Measurements from ENCODE around the gene RABAC1. TPM values are rescaled to one million over a fixed set of nuclear protein-coding genes. Genes with fewer than 3 reads are reported as not detected.

The RABAC1 gene
- total and polyA plus RNA-seq, 2 experiments from 2014 or later = 151 to 206 TPM

DNA sequence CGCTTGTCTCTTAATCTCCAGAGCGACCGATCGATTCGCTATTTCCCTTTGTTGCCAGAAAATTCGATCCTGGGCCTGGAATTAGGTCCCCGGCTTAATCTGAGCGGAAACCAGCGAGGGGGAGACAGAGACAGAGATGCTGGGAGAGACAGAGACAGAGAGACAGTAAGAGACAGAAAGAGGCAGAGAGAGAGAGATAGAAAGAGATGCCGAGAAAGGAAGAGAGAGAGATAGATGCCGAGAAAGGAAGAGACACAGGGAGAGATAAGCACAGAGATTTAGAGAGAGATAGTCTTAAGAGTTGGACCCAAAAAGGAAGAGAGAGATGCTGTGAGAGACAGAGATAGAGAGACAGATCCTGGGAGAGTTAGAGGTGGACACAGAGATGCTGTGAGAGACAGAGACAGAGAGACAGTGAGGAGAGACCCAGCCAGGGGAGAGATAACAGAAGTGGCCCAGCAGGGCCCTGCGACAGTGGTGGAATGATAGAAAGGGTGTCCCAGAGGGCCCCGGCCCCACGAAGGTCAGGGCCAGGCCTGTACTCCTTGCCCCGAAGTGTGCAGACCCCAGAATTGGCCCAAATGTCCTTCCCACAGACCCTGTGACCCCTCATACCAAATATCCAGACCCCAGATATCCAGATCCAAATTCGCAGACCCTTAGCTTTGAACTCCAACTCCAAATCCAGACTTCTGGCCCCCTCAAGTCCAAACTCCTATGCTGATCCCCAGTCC lies 32.2 kb downstream of the RABAC1 start:
- peaks cover 46% of the 10 kb centered on the region for H3K27me3 Mint-ChIP-seq (ENCODE audit: insufficient read depth, low read depth, poor library complexity)
- H3K27ac ChIP-seq (ENCODE audit: low read depth) = no peak overlapping the region
- H3K27ac Mint-ChIP-seq = no peak overlapping the region
- peaks cover 98% of the 10 kb centered on the region for H3K27me3 ChIP-seq (ENCODE audit: insufficient read depth)
- peak overlapping the region; percentile 81 for H3K4me2 ChIP-seq
- no peak overlapping the region for H3K4me3 Mint-ChIP-seq
- peak overlapping the region; percentile 63; the same call in 1 of the 2 replicates for H3K4me3 ChIP-seq
- no peaks in the 10 kb centered on the region; the same call in 2 of the 3 replicates for H3K36me3 Mint-ChIP-seq (ENCODE audit: low read depth)
- H3F3A ChIP-seq (replicated peaks; ENCODE audit: low read depth) = peaks cover 25% of the 10 kb centered on the region
- H4K20me1 ChIP-seq (replicated peaks; ENCODE audit: insufficient read depth) = peaks cover 25% of the 10 kb centered on the region
- TF ChIP-seq JUNB (IDR thresholded peaks at IDR 0.05; ENCODE audit: unreplicated experiment) (no peak), EZH2 (IDR thresholded peaks at IDR 0.05; ENCODE audit: low read depth, unreplicated experiment) (peak; percentile 82)
- TF ChIP-seq, protein P1, sequence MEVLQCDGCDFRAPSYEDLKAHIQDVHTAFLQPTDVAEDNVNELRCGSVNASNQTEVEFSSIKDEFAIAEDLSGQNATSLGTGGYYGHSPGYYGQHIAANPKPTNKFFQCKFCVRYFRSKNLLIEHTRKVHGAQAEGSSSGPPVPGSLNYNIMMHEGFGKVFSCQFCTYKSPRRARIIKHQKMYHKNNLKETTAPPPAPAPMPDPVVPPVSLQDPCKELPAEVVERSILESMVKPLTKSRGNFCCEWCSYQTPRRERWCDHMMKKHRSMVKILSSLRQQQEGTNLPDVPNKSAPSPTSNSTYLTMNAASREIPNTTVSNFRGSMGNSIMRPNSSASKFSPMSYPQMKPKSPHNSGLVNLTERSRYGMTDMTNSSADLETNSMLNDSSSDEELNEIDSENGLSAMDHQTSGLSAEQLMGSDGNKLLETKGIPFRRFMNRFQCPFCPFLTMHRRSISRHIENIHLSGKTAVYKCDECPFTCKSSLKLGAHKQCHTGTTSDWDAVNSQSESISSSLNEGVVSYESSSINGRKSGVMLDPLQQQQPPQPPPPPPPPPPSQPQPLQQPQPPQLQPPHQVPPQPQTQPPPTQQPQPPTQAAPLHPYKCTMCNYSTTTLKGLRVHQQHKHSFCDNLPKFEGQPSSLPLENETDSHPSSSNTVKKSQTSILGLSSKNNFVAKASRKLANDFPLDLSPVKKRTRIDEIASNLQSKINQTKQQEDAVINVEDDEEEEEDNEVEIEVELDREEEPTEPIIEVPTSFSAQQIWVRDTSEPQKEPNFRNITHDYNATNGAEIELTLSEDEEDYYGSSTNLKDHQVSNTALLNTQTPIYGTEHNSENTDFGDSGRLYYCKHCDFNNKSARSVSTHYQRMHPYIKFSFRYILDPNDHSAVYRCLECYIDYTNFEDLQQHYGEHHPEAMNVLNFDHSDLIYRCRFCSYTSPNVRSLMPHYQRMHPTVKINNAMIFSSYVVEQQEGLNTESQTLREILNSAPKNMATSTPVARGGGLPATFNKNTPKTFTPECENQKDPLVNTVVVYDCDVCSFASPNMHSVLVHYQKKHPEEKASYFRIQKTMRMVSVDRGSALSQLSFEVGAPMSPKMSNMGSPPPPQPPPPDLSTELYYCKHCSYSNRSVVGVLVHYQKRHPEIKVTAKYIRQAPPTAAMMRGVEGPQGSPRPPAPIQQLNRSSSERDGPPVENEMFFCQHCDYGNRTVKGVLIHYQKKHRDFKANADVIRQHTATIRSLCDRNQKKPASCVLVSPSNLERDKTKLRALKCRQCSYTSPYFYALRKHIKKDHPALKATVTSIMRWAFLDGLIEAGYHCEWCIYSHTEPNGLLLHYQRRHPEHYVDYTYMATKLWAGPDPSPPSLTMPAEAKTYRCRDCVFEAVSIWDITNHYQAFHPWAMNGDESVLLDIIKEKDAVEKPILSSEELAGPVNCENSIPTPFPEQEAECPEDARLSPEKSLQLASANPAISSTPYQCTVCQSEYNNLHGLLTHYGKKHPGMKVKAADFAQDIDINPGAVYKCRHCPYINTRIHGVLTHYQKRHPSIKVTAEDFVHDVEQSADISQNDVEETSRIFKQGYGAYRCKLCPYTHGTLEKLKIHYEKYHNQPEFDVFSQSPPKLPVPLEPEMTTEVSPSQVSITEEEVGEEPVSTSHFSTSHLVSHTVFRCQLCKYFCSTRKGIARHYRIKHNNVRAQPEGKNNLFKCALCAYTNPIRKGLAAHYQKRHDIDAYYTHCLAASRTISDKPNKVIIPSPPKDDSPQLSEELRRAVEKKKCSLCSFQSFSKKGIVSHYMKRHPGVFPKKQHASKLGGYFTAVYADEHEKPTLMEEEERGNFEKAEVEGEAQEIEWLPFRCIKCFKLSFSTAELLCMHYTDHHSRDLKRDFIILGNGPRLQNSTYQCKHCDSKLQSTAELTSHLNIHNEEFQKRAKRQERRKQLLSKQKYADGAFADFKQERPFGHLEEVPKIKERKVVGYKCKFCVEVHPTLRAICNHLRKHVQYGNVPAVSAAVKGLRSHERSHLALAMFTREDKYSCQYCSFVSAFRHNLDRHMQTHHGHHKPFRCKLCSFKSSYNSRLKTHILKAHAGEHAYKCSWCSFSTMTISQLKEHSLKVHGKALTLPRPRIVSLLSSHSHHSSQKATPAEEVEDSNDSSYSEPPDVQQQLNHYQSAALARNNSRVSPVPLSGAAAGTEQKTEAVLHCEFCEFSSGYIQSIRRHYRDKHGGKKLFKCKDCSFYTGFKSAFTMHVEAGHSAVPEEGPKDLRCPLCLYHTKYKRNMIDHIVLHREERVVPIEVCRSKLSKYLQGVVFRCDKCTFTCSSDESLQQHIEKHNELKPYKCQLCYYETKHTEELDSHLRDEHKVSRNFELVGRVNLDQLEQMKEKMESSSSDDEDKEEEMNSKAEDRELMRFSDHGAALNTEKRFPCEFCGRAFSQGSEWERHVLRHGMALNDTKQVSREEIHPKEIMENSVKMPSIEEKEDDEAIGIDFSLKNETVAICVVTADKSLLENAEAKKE (CRISPR knock-in tag; IDR thresholded peaks at IDR 0.05) = no peak
- TF ChIP-seq, protein P2, sequence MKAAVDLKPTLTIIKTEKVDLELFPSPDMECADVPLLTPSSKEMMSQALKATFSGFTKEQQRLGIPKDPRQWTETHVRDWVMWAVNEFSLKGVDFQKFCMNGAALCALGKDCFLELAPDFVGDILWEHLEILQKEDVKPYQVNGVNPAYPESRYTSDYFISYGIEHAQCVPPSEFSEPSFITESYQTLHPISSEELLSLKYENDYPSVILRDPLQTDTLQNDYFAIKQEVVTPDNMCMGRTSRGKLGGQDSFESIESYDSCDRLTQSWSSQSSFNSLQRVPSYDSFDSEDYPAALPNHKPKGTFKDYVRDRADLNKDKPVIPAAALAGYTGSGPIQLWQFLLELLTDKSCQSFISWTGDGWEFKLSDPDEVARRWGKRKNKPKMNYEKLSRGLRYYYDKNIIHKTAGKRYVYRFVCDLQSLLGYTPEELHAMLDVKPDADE (IDR thresholded peaks at IDR 0.05) = no peak
- peaks cover 3% of the 10 kb centered on the region; the same call in 1 of the 3 replicates for H3K9me3 Mint-ChIP-seq
- H3K36me3 ChIP-seq (ENCODE audit: insufficient read depth) = no peaks in the 10 kb centered on the region
- H3K4me1 Mint-ChIP-seq = peaks cover 34% of the 10 kb centered on the region
- H3K9me2 ChIP-seq (ENCODE audit: insufficient read depth) = no peaks in the 10 kb centered on the region
- no peak for ATAC-seq
- H2AFZ ChIP-seq = no peak overlapping the region
- no peak for DNase-seq (ENCODE audit: low spot score)
- H3K79me2 ChIP-seq (replicated peaks; ENCODE audit: insufficient read depth) = no peaks in the 10 kb centered on the region
- H3K4me1 ChIP-seq (ENCODE audit: insufficient read depth) = peaks cover 24% of the 10 kb centered on the region
